SJCRH30 (cell line): Measurements from ENCODE around the gene DOCK1. TPM values are rescaled to one million over a fixed set of nuclear protein-coding genes. Genes with fewer than 3 reads are reported as not detected.

Experiments used
- DNase-seq, 2 experiments: peaks; one replicate each; pipeline ENCODE4 v3.0.0-alpha.2; 2015 to 2020
- H3K27ac ChIP-seq: fragments of 250-450 bp; sonication (Bioruptor Pico); 2 replicates; pipeline ENCODE4 v1.5.1; 2020; ENCODE audit warnings: mild to moderate bottlenecking, moderate library complexity
- H3K27me3 ChIP-seq: fragments of 250-450 bp; sonication (Bioruptor Pico); 2 replicates; pipeline ENCODE4 v1.5.1; 2020; ENCODE audit warnings: mild to moderate bottlenecking, moderate library complexity
- H3K36me3 ChIP-seq: fragments of 250-450 bp; sonication (Bioruptor Pico); 2 replicates; pipeline ENCODE4 v1.5.1; 2020; ENCODE audit warnings: mild to moderate bottlenecking, moderate library complexity
- H3K4me1 ChIP-seq: fragments of 250-450 bp; sonication (Bioruptor Pico); 2 replicates; pipeline ENCODE4 v1.5.1; 2020; ENCODE audit warnings: mild to moderate bottlenecking, moderate library complexity
- H3K4me3 ChIP-seq: fragments of 250-450 bp; sonication (Bioruptor Pico); 2 replicates; pipeline ENCODE4 v1.5.1; 2020; ENCODE audit warnings: mild to moderate bottlenecking, moderate library complexity
- H3K9me3 ChIP-seq: fragments of 250-450 bp; sonication (Bioruptor Pico); replicated peaks from 2 replicates; pipeline ENCODE4 v1.5.1; 2020; ENCODE audit warnings: mild to moderate bottlenecking, moderate library complexity
- total RNA-seq: library from RNA; depleted of rRNA; stranded (reverse); fragments of >200 nt; shearing (Covaris generic); gene quantifications from 2 replicates; pipeline ENCODE4 v1.2.3, GENCODE V29; 2014; rRNA removed

Gene DOCK1
- total RNA-seq, 1 experiment from 2014 or later, result 53.8 TPM

DNA sequence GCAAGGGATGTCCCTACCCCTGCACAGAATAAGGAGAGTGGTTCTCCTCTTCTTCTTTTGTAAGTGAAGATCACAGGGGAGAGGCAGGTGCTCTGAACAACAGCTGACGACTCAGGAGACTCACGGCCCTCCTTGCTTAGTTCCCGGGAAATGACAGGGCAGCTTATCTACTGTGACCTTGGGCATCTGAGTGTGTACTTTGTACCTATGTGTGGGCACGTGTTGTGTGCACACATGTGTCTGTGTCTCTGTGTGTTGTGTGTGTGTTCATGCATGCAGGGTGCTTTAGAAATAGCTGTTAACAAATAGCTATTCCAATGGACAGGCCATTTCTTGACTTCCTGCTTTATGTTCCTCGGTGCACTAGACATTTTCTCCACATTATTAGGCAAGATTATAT is 563.4 kb downstream of the DOCK1 start:
- no peak overlapping the region for H3K27ac ChIP-seq
- no peak overlapping the region for H3K4me3 ChIP-seq
- no peak for DNase-seq
- H3K36me3 ChIP-seq, result no peaks in the 10 kb centered on the region
- no peaks in the 10 kb centered on the region for H3K27me3 ChIP-seq
- no peaks in the 10 kb centered on the region for H3K4me1 ChIP-seq
- H3K9me3 ChIP-seq, result no peaks in the 10 kb centered on the region

DNA sequence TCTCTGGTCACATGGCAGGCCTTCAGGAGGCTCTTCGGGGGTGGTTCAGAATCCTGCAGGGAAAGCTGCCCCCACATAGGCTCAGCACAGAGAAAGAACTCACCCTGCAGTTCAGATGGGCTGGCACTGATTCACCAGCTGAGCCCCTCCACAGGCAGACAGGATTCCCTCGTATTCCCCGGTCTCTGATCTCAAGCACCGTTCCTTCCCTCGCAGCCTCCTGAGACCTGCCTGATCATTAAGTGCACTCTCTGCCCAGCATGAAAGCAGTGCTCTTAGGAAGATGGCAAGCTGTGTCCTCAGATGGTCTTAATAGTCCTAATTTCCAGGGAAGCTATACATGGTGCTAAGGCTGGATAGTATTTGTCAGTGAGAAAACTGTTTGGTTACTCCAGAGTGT is 565.7 kb downstream of the DOCK1 start:
- no peak for DNase-seq
- no peak overlapping the region for H3K4me3 ChIP-seq
- no peak overlapping the region for H3K27ac ChIP-seq
- no peaks in the 10 kb centered on the region for H3K4me1 ChIP-seq
- H3K36me3 ChIP-seq, result no peaks in the 10 kb centered on the region
- H3K9me3 ChIP-seq, result no peaks in the 10 kb centered on the region
- no peaks in the 10 kb centered on the region for H3K27me3 ChIP-seq

DNA sequence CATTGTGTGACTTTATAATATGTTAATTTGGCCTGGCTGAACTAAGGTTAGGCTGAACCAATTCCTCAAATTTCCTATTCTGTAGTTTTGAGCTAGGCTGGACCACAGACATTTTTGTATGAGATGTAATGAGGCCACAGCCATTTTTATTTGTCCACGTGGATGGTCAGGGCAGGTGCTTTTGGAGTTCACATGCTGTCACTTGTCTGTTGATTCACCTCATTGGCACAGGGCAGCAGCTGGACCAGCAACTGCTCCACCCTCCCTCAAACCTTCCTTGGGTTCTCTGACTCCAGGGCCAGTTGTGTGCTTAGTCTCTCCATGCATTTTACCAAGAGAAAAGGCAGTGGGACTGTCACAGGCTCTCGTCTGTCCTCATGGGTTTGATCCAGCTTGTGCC is 567.7 kb downstream of the DOCK1 start:
- DNase-seq, result no peak
- Histone ChIP-seq H3K4me1 (no peaks in the 10 kb centered on the region), H3K36me3 (no peaks in the 10 kb centered on the region), H3K27ac (no peak overlapping the region), H3K4me3 (no peak overlapping the region), H3K9me3 (no peaks in the 10 kb centered on the region), H3K27me3 (no peaks in the 10 kb centered on the region)

DNA sequence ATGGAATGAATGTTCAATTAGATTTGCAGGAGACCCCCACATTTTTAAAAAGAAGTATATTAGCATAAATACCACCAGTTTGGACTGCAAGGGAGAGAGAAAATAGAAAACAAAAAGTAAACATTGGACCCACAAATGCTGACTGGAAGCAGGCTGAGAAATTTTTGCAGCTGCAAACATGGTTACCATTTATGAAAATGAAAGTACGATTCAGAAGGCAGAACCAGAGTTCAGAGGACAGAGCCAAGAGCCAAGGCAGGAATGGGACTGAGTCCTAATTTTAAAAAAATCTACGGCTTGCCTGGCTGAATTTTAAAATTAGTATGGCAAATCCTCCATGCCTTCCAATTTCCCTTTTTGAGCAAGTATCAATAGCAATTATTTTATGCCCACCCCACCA is 569.3 kb downstream of the DOCK1 start:
- H3K36me3 ChIP-seq, result no peaks in the 10 kb centered on the region
- H3K27me3 ChIP-seq, result no peaks in the 10 kb centered on the region
- H3K9me3 ChIP-seq, result no peaks in the 10 kb centered on the region
- H3K27ac ChIP-seq, result no peak overlapping the region
- no peak overlapping the region for H3K4me3 ChIP-seq
- DNase-seq, result no peak
- no peaks in the 10 kb centered on the region for H3K4me1 ChIP-seq

DNA sequence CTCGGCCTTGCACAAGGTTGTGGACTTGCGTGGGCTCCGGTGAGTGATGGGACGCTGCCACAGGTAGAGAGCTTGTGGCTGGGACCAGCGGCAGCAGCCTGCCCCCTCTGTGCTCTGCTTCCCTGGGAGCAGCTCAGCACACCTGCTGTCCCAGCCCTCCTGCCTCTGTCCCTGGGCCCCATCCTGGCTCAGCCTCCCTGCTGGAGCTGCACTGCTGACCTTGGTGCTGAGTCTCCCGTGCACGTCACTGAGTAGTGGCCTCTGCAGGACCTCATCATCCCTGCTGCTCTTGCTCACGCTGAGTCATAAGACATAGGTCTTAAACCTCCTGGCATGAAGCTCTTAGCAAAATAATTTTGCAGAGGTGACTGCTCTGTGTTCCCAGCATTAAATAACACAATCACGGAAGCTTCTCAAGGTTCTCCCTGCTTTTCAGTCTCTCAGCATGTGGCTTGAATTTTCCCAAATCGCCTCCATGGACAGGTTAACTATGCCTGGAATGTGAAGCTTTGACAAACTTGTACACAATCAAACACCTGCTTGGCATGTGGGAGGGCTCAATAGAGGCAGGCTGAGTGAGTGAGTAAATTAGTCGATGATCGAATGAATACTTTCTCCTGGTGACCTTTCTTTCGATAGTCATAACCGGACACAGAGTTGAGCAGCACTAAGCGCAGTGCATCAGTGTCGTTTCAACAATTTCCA is 580.1 kb downstream of the DOCK1 start:
- no peaks in the 10 kb centered on the region for H3K9me3 ChIP-seq
- H3K4me3 ChIP-seq, result no peak overlapping the region
- H3K36me3 ChIP-seq, result no peaks in the 10 kb centered on the region
- no peak overlapping the region for H3K27ac ChIP-seq
- 0 out of 2 replicates have a peak, but pooled peaks cover 3% of the 10 kb centered on the region for H3K4me1 ChIP-seq
- DNase-seq, result peak; percentile 29 to 31
- no peaks in the 10 kb centered on the region for H3K27me3 ChIP-seq

DNA sequence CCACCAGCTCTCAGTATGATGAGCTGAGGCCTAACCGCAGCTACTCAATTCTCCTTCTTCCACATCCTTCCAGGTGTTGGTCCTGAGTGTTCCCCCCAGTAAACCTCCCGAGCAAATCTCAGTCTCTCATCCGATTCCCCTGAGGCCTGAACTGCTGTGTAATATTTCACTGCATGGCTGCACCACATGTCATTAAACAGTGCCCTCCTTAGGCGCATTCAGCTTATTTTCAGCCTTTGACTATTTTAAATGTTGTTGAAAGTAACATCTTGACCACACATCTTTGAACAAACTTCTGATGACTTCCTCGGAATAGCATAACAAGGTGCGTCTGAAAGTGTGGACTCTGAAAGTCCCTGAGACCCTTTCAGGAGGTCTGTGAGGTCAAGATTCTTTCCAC is 581.1 kb downstream of the DOCK1 start:
- Histone ChIP-seq H3K4me3 (no peak overlapping the region), H3K27me3 (no peaks in the 10 kb centered on the region), H3K27ac (no peak overlapping the region), H3K4me1 (0 out of 2 replicates have a peak, but pooled peaks cover 3% of the 10 kb centered on the region), H3K36me3 (no peaks in the 10 kb centered on the region), H3K9me3 (no peaks in the 10 kb centered on the region)
- DNase-seq, result no peak

DNA sequence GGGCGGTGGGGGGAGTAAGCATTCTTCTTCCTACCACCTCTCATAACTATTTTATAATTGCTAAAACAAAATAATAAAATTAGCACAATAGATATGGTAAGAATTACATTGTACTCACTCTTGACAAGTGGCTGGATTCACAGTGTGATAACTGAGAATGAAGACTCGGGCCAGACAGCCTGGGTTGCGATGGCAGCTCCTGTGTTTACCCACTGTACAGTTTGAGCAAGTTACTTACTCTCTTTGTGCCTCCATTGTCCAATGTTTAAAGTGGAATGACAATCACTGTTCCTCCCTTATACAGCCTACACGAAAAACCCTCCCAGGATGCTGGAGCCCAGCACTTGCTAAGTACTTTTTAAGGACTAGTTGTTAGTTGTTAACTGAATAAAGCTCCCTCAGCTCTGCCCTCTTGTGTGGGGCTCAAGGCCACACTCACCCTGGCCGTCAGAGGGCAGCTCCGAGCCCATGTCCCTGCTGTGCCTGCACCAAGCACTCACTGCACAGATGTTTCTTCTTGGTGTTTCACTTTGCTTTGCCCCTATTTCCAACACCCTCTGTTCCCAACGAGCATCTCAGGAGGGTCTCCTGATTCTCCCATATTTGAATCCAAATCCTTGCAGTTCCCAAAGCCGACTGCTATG is 587.5 kb downstream of the DOCK1 start:
- H3K27me3 ChIP-seq, result no peaks in the 10 kb centered on the region
- H3K9me3 ChIP-seq, result no peaks in the 10 kb centered on the region
- no peaks in the 10 kb centered on the region for H3K4me1 ChIP-seq
- DNase-seq, result peak in 1 of 2 experiments; percentile 12
- H3K4me3 ChIP-seq, result no peak overlapping the region
- no peak overlapping the region for H3K27ac ChIP-seq
- H3K36me3 ChIP-seq, result no peaks in the 10 kb centered on the region

DNA sequence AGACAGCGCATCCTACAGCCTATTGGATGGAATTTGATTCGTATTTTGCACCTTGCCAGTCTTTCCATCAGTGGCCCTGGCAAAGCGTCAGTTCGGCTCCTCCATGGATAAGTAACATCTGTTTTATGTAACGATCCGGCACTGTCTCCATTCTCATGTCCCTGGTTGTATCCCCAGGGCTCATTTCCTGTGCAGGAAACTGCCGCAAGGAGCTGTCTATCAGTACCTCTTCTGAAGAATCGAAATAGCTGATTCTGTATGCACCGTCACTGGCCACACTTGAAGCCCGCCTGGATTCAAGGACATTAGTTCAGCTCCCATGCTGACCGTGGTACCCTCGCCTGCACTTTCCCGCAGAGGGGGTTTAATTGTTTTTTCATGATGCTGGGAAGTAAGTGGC is 590.8 kb downstream of the DOCK1 start:
- Histone ChIP-seq H3K4me3 (no peak overlapping the region), H3K27me3 (no peaks in the 10 kb centered on the region), H3K27ac (no peak overlapping the region), H3K4me1 (no peaks in the 10 kb centered on the region), H3K9me3 (no peaks in the 10 kb centered on the region), H3K36me3 (no peaks in the 10 kb centered on the region)
- no peak for DNase-seq

DNA sequence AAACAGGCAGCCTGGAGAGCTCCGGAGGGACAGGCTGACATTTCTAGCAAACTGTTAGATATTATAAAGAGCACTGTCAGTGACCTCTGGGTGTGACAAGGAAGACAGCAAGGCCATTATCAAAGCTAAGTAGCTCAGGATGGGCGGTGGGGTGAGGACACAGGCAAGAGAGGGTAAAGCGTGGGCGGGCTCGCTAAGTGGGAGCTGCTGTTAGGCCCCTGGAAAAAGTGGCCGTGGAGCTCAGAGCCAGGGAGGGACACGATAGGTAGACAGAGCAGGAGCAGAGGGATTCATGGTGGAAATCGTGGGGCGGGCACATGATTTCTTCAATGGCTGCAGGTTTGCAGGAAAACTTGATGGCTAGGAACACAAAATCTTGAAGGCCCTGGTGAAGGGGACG is 592.5 kb downstream of the DOCK1 start:
- Histone ChIP-seq H3K27ac (no peak overlapping the region), H3K4me3 (no peak overlapping the region), H3K9me3 (no peaks in the 10 kb centered on the region), H3K27me3 (no peaks in the 10 kb centered on the region), H3K4me1 (no peaks in the 10 kb centered on the region), H3K36me3 (no peaks in the 10 kb centered on the region)
- DNase-seq, result no peak

DNA sequence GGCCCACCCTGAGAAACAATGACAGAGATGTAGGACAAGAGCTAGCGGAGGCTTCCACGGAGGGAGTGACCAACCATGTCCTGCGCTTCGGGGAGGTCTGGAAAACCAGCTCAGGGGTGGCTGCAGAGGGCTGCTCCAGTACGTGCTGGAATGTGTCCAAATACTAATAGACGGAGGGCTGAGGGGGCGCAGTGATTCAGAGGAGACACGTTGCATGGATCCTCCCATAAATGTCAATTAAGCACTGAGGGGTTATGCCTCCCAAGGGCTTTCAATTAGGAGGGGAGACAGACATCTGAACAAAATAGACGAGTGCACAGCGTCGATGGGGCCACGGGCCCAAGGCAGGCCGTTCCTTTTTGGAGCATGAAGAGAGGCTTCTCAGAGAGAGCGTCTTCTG is 592.9 kb downstream of the DOCK1 start:
- Histone ChIP-seq H3K9me3 (no peaks in the 10 kb centered on the region), H3K27me3 (no peaks in the 10 kb centered on the region), H3K4me3 (no peak overlapping the region), H3K4me1 (no peaks in the 10 kb centered on the region), H3K36me3 (no peaks in the 10 kb centered on the region), H3K27ac (no peak overlapping the region)
- DNase-seq, result no peak

DNA sequence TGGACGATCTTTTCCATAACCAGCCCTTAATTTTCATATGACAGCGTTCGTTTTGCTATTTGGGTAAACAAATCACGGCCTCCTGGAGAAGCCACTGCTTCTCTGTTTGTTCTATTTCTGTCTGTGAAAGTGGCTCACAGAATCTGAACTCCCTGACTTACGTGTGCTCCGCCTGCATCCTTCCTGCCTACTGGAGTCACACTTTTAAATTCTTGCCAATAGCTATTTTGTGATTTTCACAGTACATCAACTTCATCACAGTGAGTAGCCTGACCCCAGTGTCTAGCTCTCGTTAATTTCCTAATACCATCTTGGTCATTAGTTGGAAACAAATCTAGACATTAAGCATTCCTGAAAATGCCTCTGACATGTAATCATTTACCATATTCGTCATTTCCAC is 594.9 kb downstream of the DOCK1 start:
- Histone ChIP-seq H3K27ac (no peak overlapping the region), H3K9me3 (no peaks in the 10 kb centered on the region), H3K4me3 (no peak overlapping the region), H3K36me3 (no peaks in the 10 kb centered on the region), H3K27me3 (no peaks in the 10 kb centered on the region), H3K4me1 (no peaks in the 10 kb centered on the region)
- no peak for DNase-seq

Other genes with a start within 250 kb of the DOCK1 start
- gene C10orf90, start 234.7 kb upstream of the DOCK1 start, total RNA-seq, result 0.12 TPM in 1 of 2 replicates, not detected in the other